ENCODE measurements around the gene MYOCD.

The MYOCD gene

GRCh38 chr17:12643822-12644221 lies 21.9 kb upstream of the MYOCD start:
- DNase-seq (ENCODE audit: low spot score): no peak

- DNase-seq (ENCODE audit: low spot score): no peak
Observed at GRCh38 chr17:12644623-12645022, 21.1 kb upstream of the MYOCD start.

- no peak for DNase-seq (ENCODE audit: low spot score)
Observed at GRCh38 chr17:12646761-12647422, 18.8 kb upstream of the MYOCD start.

- DNase-seq (ENCODE audit: low spot score): no peak
Observed at GRCh38 chr17:12648498-12648897, 17.2 kb upstream of the MYOCD start.

- no peak for DNase-seq (ENCODE audit: low spot score)
Observed at GRCh38 chr17:12655936-12656335, 9.8 kb upstream of the MYOCD start.

- DNase-seq (ENCODE audit: low spot score): no peak
Observed at GRCh38 chr17:12656354-12656753, 9.3 kb upstream of the MYOCD start.

GRCh38 chr17:12659500-12659899 lies 6.2 kb upstream of the MYOCD start:
- DNase-seq (ENCODE audit: low spot score): no peak

GRCh38 chr17:12664252-12664651 lies 1.4 kb upstream of the MYOCD start:
- DNase-seq (ENCODE audit: low spot score): no peak

GRCh38 chr17:12664894-12665262 lies 812 bp upstream of the MYOCD start:
- DNase-seq (ENCODE audit: low spot score): no peak

- DNase-seq (ENCODE audit: low spot score): no peak
Observed at GRCh38 chr17:12666718-12667117, 1.0 kb downstream of the MYOCD start.

GRCh38 chr17:12667299-12667958 lies 1.7 kb downstream of the MYOCD start:
- DNase-seq (ENCODE audit: low spot score): peak; percentile 16

- DNase-seq (ENCODE audit: low spot score): no peak
Observed at GRCh38 chr17:12671906-12672305, 6.2 kb downstream of the MYOCD start.

- DNase-seq (ENCODE audit: low spot score): no peak
Observed at GRCh38 chr17:12672947-12673346, 7.3 kb downstream of the MYOCD start.

GRCh38 chr17:12673788-12674187 lies 8.1 kb downstream of the MYOCD start:
- DNase-seq (ENCODE audit: low spot score): no peak

- DNase-seq (ENCODE audit: low spot score): no peak
Observed at GRCh38 chr17:12680407-12680897, 14.8 kb downstream of the MYOCD start.

GRCh38 chr17:12680993-12681392 lies 15.3 kb downstream of the MYOCD start:
- no peak for DNase-seq (ENCODE audit: low spot score)

GRCh38 chr17:12683299-12683698 lies 17.6 kb downstream of the MYOCD start:
- DNase-seq (ENCODE audit: low spot score): no peak

GRCh38 chr17:12686486-12686885 lies 20.8 kb downstream of the MYOCD start:
- DNase-seq (ENCODE audit: low spot score): no peak

- no peak for DNase-seq (ENCODE audit: low spot score)
Observed at GRCh38 chr17:12688382-12688781, 22.7 kb downstream of the MYOCD start.

GRCh38 chr17:12691173-12691572 lies 25.5 kb downstream of the MYOCD start:
- DNase-seq (ENCODE audit: low spot score): no peak

- no peak for DNase-seq (ENCODE audit: low spot score)
Observed at GRCh38 chr17:12693640-12694039, 27.9 kb downstream of the MYOCD start.

GRCh38 chr17:12706070-12706469 lies 40.4 kb downstream of the MYOCD start:
- no peak for DNase-seq (ENCODE audit: low spot score)

- DNase-seq (ENCODE audit: low spot score): no peak
Observed at GRCh38 chr17:12709063-12709462, 43.4 kb downstream of the MYOCD start.

- no peak for DNase-seq (ENCODE audit: low spot score)
Observed at GRCh38 chr17:12712415-12712814, 46.7 kb downstream of the MYOCD start.
